Naive thymus-derived CD4-positive, alpha-beta T cell (primary cell): ENCODE measurements around the gene TRPC5OS. TPM values are rescaled to one million over a fixed set of nuclear protein-coding genes. Genes with fewer than 3 reads are reported as not detected.
A peak's percentile ranks its signal among the peaks of the same experiment; 100 is the strongest.

Source experiments
- ATAC-seq: fragments of 150-1000 bp; cut with Tn5 transposase; 2 replicates; pipeline ENCODE4 v1.10.0; 2021; ENCODE audit warnings: mild to moderate bottlenecking, moderate library complexity
- CTCF ChIA-PET: fragments of 350-600 bp; sonication (Branson Sonifier 250); formaldehyde crosslinking; loops from one replicate; lab custom pipeline; 2021; ENCODE audit warnings: antibody characterized with exemption; lab: Charles Lee
- POLR2A ChIA-PET: fragments of 350-600 bp; sonication (Branson Sonifier 250); formaldehyde crosslinking; loops from one replicate; lab custom pipeline; 2021; ENCODE audit warnings: antibody characterized with exemption, inconsistent platforms; lab: Charles Lee
- DNase-seq, 9 donors: peaks; one replicate each; pipeline versions ENCODE4 v3.0.0 to v3.0.0-alpha.2; 2020 to 2022; ENCODE audit warnings: mixed read lengths in 1 of 9
- H3K27ac ChIP-seq: one replicate; pipeline ENCODE4 v1.7.0; 2013; ENCODE audit warnings: mild to moderate bottlenecking, low read depth, low read length, moderate library complexity
- H3K27me3 ChIP-seq, 2 donors: one replicate each; pipeline ENCODE4 v1.7.0; 2013; ENCODE audit warnings: low read length in 2 of 2, mild to moderate bottlenecking in 2 of 2, moderate library complexity in 2 of 2; ENCODE audit not compliant: control insufficient read depth in 2 of 2, insufficient read depth in 2 of 2
- H3K36me3 ChIP-seq, 3 experiments: 1 replicate in 2 of 3; 2 replicates in 1 of 3; pipeline ENCODE4 v1.7.0; 2013; ENCODE audit warnings: low read length in 3 of 3, mild to moderate bottlenecking in 3 of 3, moderate library complexity in 1 of 3; ENCODE audit not compliant: insufficient read depth in 3 of 3, control insufficient read depth in 2 of 3
- H3K4me1 ChIP-seq, 2 donors: one replicate each; pipeline ENCODE4 v1.7.0; 2013; ENCODE audit warnings: low read length in 2 of 2, mild to moderate bottlenecking in 2 of 2, moderate library complexity in 1 of 2; ENCODE audit not compliant: control insufficient read depth in 2 of 2, insufficient read depth in 2 of 2
- H3K4me3 ChIP-seq: 2 replicates; pipeline ENCODE4 v1.7.0; 2013; ENCODE audit warnings: mild to moderate bottlenecking, low read length
- H3K9me3 ChIP-seq, 3 experiments: 1 replicate in 2 of 3; 2 replicates in 1 of 3; pipeline ENCODE4 v1.7.0; 2013; ENCODE audit warnings: low read length in 3 of 3; ENCODE audit not compliant: control insufficient read depth in 2 of 3
- H3K27ac Mint-ChIP-seq, 9 donors: one replicate each; pipeline ENCODE4 v1.8.0; 2020 to 2022; ENCODE audit warnings: mixed read lengths in 9 of 9, mild to moderate bottlenecking in 8 of 9, moderate library complexity in 5 of 9, inconsistent platforms in 2 of 9
- H3K27me3 Mint-ChIP-seq, 5 donors: one replicate each; pipeline ENCODE4 v1.8.0; 2021 to 2022; ENCODE audit warnings: mixed read lengths in 5 of 5, mild to moderate bottlenecking in 1 of 5
- H3K36me3 Mint-ChIP-seq, 5 donors: one replicate each; pipeline ENCODE4 v1.8.0; 2020 to 2022; ENCODE audit warnings: mixed read lengths in 5 of 5, mild to moderate bottlenecking in 3 of 5, inconsistent platforms in 1 of 5
- H3K4me1 Mint-ChIP-seq, 7 donors: one replicate each; pipeline ENCODE4 v1.8.0; 2020 to 2022; ENCODE audit warnings: mixed read lengths in 7 of 7, mild to moderate bottlenecking in 3 of 7, inconsistent platforms in 1 of 7
- H3K4me3 Mint-ChIP-seq, 10 donors: one replicate each; pipeline ENCODE4 v1.8.0; 2020 to 2022; ENCODE audit warnings: mild to moderate bottlenecking in 10 of 10, mixed read lengths in 10 of 10, moderate library complexity in 6 of 10, inconsistent platforms in 2 of 10
- H3K9me3 Mint-ChIP-seq, 11 donors: one replicate each; pipeline ENCODE4 v1.8.0; 2020 to 2022; ENCODE audit warnings: mixed read lengths in 11 of 11, mild to moderate bottlenecking in 4 of 11, inconsistent platforms in 1 of 11, moderate library complexity in 1 of 11
- intact Hi-C, 2 donors: fragments of 100-400 bp; cut with micrococcal nuclease; formaldehyde crosslinking; loops; one replicate each; pipeline ENCODE4 v1.15.1; 2023
- polyA plus RNA-seq, 2 donors: library from polyadenylated mRNA; unstranded; fragments of 300-500 nt; fragmentation: Illumina TruSeq; gene quantifications; one replicate each; pipeline ENCODE4 v1.2.3, GENCODE V29; 2021
- total RNA-seq, 6 experiments: library from RNA in 5 of 6; stranded (reverse) in 5 of 6; gene quantifications; 1 replicate in 5 of 6; 2 replicates in 1 of 6; pipeline ENCODE4 v1.2.3 and lab custom pipeline; 2021 to 2026

Gene TRPC5OS
- total RNA-seq (not detected), polyA plus RNA-seq (not detected), total RNA-seq (lab: John Stamatoyannopoulos, UW) (not detected)

DNA sequence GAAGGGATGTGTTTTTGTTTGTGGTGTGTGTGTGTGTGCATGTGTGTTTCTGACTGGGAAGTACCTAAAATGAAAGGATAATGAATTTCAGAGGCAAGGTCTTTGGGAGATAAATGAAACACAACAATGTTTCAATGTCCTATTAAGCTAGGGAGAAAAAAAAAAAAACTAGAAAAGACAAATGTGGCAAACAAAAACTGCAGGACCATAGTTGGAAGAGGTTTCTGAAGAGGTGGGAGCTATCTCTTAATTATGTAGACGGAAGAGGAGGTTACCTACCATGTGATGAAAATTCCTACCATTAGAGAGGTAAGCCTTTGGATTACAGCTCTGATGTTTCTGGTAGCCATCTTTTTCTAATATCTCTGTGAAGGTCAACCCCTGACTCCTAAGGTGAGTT lies at the start of gene TRPC5OS:
TSS of gene TRPC5OS (plus strand) at position 301 of the 400 bp plus-strand sequence. CDS start 25,669 bp downstream, outside the sequence.
- intact Hi-C loops: no loop called here
- no peak within 1 kb of the TSS for H3K4me3 ChIP-seq
- POLR2A ChIA-PET: no interaction called here
- no peak within 1 kb of the TSS for H3K4me3 Mint-ChIP-seq
- no peaks in the 10 kb centered on the region for H3K9me3 ChIP-seq
- H3K27ac ChIP-seq: no peak within 1 kb of the TSS
- no peaks in the 10 kb centered on the region for H3K4me1 Mint-ChIP-seq
- no peaks in the 10 kb centered on the region for H3K27me3 ChIP-seq
- no peak within 1 kb of the TSS for H3K27ac Mint-ChIP-seq
- no peaks in the 10 kb centered on the region for H3K36me3 Mint-ChIP-seq
- H3K9me3 Mint-ChIP-seq: no peaks in the 10 kb centered on the region
- DNase-seq: no peak
- no peaks in the 10 kb centered on the region for H3K4me1 ChIP-seq
- H3K36me3 ChIP-seq: no peaks in the 10 kb centered on the region
- CTCF ChIA-PET: no interaction called here
- H3K27me3 Mint-ChIP-seq: peaks cover 0 to 11% (median 3%) of the 10 kb centered on the region in 5 donors
- ATAC-seq: no peak

DNA sequence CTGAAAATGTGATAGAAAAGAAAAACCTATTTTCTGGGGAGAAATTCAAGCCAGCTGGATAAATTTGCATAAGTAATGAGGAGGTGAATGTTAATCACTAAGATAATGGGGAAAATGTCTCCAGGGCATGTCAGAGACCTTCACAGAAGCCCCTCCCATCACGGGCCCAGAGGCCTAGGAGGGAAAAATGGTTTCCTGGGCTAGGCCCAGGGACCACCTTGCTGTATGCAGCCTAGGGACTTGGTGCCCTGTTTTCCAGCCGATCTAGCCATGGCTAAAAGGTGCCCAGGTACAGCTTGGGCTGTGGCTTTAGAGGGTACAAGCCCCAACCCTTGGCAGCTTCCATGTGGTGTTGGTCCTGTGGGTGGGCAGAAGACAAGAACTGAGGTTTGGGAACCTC lies 46.6 kb upstream of the TRPC5OS start:
- ChIA-PET POLR2A (no interaction called here), CTCF (no interaction called here)

DNA sequence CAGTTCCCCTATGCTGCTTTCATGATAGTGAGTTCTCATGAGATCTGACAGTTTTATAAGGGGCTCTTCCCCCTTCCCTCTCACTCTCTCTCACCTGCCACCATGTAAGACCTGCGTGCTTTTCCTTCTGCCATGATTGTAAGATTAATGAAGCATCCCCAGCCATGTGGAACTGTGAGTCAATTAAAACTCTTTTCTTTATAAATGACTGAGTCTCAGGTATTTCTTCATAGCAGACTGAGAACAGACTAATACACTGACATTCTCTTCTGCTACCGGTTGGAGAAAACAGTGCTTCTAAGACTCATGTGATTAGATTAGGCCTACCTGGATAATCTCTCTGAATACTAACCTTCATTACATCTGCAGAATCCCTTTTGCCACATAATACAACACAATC lies 45.4 kb upstream of the TRPC5OS start:
- no peak for DNase-seq
- Histone ChIP-seq H3K27me3 (no peaks in the 10 kb centered on the region), H3K27ac (no peak overlapping the region), H3K4me3 (no peak overlapping the region), H3K4me1 (no peaks in the 10 kb centered on the region), H3K36me3 (no peaks in the 10 kb centered on the region), H3K9me3 (no peaks in the 10 kb centered on the region)
- Mint-ChIP-seq H3K4me3 (no peak overlapping the region), H3K27ac (peak overlapping the region in 1 of 9 donors; percentile 5), H3K27me3 (peaks cover 0 to 8% (median 4%) of the 10 kb centered on the region in 5 donors), H3K9me3 (peaks cover 0 to 5% (median 0%) of the 10 kb centered on the region in 11 donors), H3K36me3 (no peaks in the 10 kb centered on the region), H3K4me1 (no peaks in the 10 kb centered on the region)
- CTCF ChIA-PET: no interaction called here
- intact Hi-C loops: no loop called here
- POLR2A ChIA-PET: no interaction called here
- ATAC-seq: no peak

More for the DNA sequence above, 46.6 kb upstream of the TRPC5OS start:
- H3K36me3 Mint-ChIP-seq: no peaks in the 10 kb centered on the region
- DNase-seq (no peak), ATAC-seq (no peak)
- no peak overlapping the region for H3K4me3 Mint-ChIP-seq
- no peaks in the 10 kb centered on the region for H3K4me1 Mint-ChIP-seq
- H3K36me3 ChIP-seq: no peaks in the 10 kb centered on the region
- H3K9me3 ChIP-seq: no peaks in the 10 kb centered on the region
- no peak overlapping the region for H3K4me3 ChIP-seq
- H3K27me3 ChIP-seq: no peaks in the 10 kb centered on the region
- no peak overlapping the region for H3K27ac ChIP-seq
- H3K9me3 Mint-ChIP-seq: peaks cover 0 to 5% (median 0%) of the 10 kb centered on the region in 11 donors
- H3K27ac Mint-ChIP-seq: no peak overlapping the region
- H3K27me3 Mint-ChIP-seq: peaks cover 0 to 8% (median 4%) of the 10 kb centered on the region in 5 donors
- H3K4me1 ChIP-seq: no peaks in the 10 kb centered on the region
- intact Hi-C loops: no loop called here

DNA sequence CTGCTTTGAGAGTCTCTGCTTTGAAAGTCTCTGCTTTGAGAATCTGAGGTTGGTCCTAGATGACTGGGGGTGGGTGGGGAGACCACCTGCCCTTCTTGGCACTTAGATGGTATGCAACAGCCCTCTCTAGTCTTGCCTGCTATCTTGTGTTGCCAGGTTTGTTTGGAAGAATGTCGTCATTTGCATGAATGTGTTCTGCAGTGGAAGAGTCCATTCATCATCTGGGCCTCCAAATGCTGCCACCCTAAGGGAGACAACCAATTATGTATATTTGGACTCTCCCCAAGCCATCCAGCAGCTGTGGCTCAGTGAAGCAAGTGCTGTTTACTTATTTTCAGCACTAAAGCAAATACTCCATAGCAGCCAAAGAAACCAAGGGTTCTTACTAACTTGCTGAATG lies 44.6 kb upstream of the TRPC5OS start:
- Mint-ChIP-seq H3K4me3 (no peak overlapping the region), H3K36me3 (no peaks in the 10 kb centered on the region), H3K9me3 (peaks cover 0 to 5% (median 0%) of the 10 kb centered on the region in 11 donors), H3K27ac (no peak overlapping the region), H3K4me1 (no peaks in the 10 kb centered on the region), H3K27me3 (peaks cover 0 to 8% (median 4%) of the 10 kb centered on the region in 5 donors)
- H3K36me3 ChIP-seq: no peaks in the 10 kb centered on the region
- no peaks in the 10 kb centered on the region for H3K9me3 ChIP-seq
- H3K27ac ChIP-seq: no peak overlapping the region
- ATAC-seq (no peak), DNase-seq (no peak)
- CTCF ChIA-PET: no interaction called here
- no peaks in the 10 kb centered on the region for H3K4me1 ChIP-seq
- H3K27me3 ChIP-seq: no peaks in the 10 kb centered on the region
- POLR2A ChIA-PET: no interaction called here
- H3K4me3 ChIP-seq: no peak overlapping the region
- intact Hi-C loops: no loop called here

DNA sequence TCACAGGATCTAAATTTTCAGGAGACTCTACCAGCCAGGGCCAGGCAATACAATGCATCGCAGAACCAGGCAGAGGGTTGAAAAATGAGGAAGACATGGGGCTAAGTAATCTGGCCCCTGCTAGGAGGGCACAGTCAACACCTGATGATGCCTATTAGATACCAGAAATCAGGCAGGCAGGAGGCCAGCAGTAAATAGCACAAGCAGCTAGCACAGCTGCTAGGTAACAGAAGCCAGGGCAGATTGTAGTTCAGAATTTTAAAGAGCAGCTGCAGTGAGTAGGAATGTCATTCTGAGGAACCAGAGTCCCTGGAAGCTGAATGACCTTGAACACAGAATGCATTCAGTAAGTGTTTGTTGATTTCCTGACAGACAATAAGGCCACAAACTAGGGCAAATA lies 38.8 kb upstream of the TRPC5OS start:
- Mint-ChIP-seq H3K4me1 (no peaks in the 10 kb centered on the region), H3K27me3 (peaks cover 0 to 5% (median 2%) of the 10 kb centered on the region in 5 donors), H3K27ac (no peak overlapping the region), H3K9me3 (no peaks in the 10 kb centered on the region), H3K36me3 (no peaks in the 10 kb centered on the region), H3K4me3 (no peak overlapping the region)
- Histone ChIP-seq H3K36me3 (no peaks in the 10 kb centered on the region), H3K4me3 (no peak overlapping the region), H3K27ac (no peak overlapping the region), H3K27me3 (no peaks in the 10 kb centered on the region), H3K4me1 (no peaks in the 10 kb centered on the region), H3K9me3 (no peaks in the 10 kb centered on the region)
- DNase-seq (no peak), ATAC-seq (no peak)
- ChIA-PET POLR2A (no interaction called here), CTCF (no interaction called here)
- intact Hi-C loops: no loop called here

DNA sequence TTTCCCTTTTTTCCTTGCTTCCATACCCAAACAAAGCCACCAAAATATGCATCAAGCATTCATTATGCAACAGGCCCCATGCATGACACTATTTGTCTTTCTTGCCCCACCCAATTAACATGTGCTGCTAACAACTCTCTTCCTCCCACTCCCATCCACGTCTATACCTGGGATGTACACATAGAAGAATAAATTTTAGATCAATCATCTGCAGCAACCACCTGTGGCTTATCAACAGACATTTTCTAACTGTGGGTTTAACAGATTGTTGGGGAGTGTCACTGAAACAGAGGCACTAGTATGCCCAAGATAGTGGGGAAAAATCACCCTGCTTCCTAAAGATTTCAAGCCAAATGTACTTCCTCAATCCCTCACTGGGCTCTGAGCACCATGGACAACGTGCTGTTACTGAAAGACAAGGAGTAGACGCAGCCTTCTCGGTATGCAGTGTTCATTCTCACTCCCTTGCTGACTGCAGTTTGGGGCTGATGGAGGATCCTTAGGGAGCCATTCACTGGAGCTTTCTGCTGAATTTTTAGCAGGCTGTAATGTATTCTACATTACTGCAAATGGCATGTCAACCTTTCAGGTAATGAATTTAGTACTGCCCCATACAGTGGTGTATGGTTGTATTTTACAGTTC lies 28.4 kb upstream of the TRPC5OS start:
- no peaks in the 10 kb centered on the region for H3K9me3 ChIP-seq
- no peaks in the 10 kb centered on the region for H3K36me3 Mint-ChIP-seq
- no peaks in the 10 kb centered on the region for H3K27me3 ChIP-seq
- no peak overlapping the region for H3K4me3 Mint-ChIP-seq
- no peak overlapping the region for H3K27ac ChIP-seq
- ATAC-seq (no peak), DNase-seq (no peak)
- intact Hi-C loops: no loop called here
- no peaks in the 10 kb centered on the region for H3K4me1 Mint-ChIP-seq
- CTCF ChIA-PET: no interaction called here
- H3K27me3 Mint-ChIP-seq: peaks cover 0 to 9% (median 0%) of the 10 kb centered on the region in 5 donors
- no peak overlapping the region for H3K27ac Mint-ChIP-seq
- no peaks in the 10 kb centered on the region for H3K36me3 ChIP-seq
- POLR2A ChIA-PET: no interaction called here
- no peak overlapping the region for H3K4me3 ChIP-seq
- peaks cover 0 to 1% (median 0%) of the 10 kb centered on the region in 11 donors for H3K9me3 Mint-ChIP-seq
- H3K4me1 ChIP-seq: no peaks in the 10 kb centered on the region

DNA sequence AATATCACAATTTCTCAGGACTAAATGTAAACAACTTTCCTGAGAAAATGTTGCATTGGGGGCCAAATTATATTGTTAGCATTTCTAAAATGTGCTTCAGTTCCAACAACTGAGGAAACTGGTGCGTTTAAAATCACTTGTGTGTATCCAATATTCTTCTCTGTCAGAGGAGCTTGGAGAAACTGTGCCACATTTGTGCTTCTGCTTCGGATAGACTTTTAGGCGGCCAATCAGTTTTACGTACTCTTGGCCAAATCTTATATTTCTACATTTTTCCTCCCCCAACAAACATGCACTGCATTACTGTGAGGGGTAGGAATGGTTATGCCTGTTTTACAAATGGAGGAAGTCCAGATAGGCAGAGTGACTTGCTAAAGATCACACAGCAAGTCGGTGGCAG lies 27.4 kb upstream of the TRPC5OS start:
- Histone ChIP-seq H3K27me3 (no peaks in the 10 kb centered on the region), H3K36me3 (no peaks in the 10 kb centered on the region), H3K4me3 (no peak overlapping the region), H3K9me3 (no peaks in the 10 kb centered on the region), H3K27ac (no peak overlapping the region), H3K4me1 (no peaks in the 10 kb centered on the region)
- Mint-ChIP-seq H3K4me1 (no peaks in the 10 kb centered on the region), H3K27ac (no peak overlapping the region), H3K27me3 (peaks cover 0 to 5% (median 0%) of the 10 kb centered on the region in 5 donors), H3K36me3 (no peaks in the 10 kb centered on the region), H3K4me3 (no peak overlapping the region), H3K9me3 (peaks cover 0 to 1% (median 0%) of the 10 kb centered on the region in 11 donors)
- ChIA-PET POLR2A (no interaction called here), CTCF (no interaction called here)
- no peak for ATAC-seq
- DNase-seq: no peak
- intact Hi-C loops: no loop called here
